ENCODE results near the gene MAN2B2. TPM values are rescaled to one million over a fixed set of nuclear protein-coding genes. Genes with fewer than 3 reads are reported as not detected.

The MAN2B2 gene
- total RNA-seq, 2 donors from 2014 or later, result 33.5 to 40.3 TPM

GRCh38 chr4:6562931-6563901, 11.8 kb upstream of the MAN2B2 start:
- DNase-seq, result peak in 1 of 2 donors; percentile 35
- intact Hi-C loops (cut with DNase I, micrococcal nuclease), result no loop called here
- ATAC-seq, result peak; percentile 46

GRCh38 chr4:6563935-6564645, 10.9 kb upstream of the MAN2B2 start:
- peak; percentile 6 for ATAC-seq
- intact Hi-C loops (cut with DNase I, micrococcal nuclease), result no loop called here
- DNase-seq, result no peak

- intact Hi-C loops (cut with DNase I, micrococcal nuclease), result no loop called here
- DNase-seq (no peak), ATAC-seq (no peak)
Observed at GRCh38 chr4:6565691-6566390, 9.1 kb upstream of the MAN2B2 start.

- ATAC-seq, result no peak
- DNase-seq, result no peak
- intact Hi-C loops (cut with DNase I, micrococcal nuclease), result no loop called here
Observed at GRCh38 chr4:6566391-6567190, 8.4 kb upstream of the MAN2B2 start.

GRCh38 chr4:6567218-6567617, 7.8 kb upstream of the MAN2B2 start:
- DNase-seq, result no peak
- intact Hi-C loops (cut with DNase I, micrococcal nuclease), result no loop called here
- ATAC-seq, result no peak

- intact Hi-C loops (cut with DNase I, micrococcal nuclease), result no loop called here
- no peak for DNase-seq
- ATAC-seq, result no peak
Observed at GRCh38 chr4:6568148-6568547, 6.8 kb upstream of the MAN2B2 start.

- intact Hi-C loops (cut with DNase I, micrococcal nuclease), result no loop called here
- ATAC-seq, result no peak
- DNase-seq, result no peak
Observed at GRCh38 chr4:6568689-6569332, 6.2 kb upstream of the MAN2B2 start.

- no peak for DNase-seq
- intact Hi-C loops (cut with DNase I, micrococcal nuclease), result no loop called here
- no peak for ATAC-seq
Observed at GRCh38 chr4:6571608-6572007, 3.4 kb upstream of the MAN2B2 start.

- no peak for DNase-seq
- ATAC-seq, result no peak
- intact Hi-C loops (cut with DNase I, micrococcal nuclease), result no loop called here
Observed at GRCh38 chr4:6573551-6573950, 1.4 kb upstream of the MAN2B2 start.

GRCh38 chr4:6573986-6574746, 823 bp upstream of the MAN2B2 start:
- ATAC-seq (no peak), DNase-seq (no peak)
- intact Hi-C loops (cut with DNase I, micrococcal nuclease), result no loop called here

- intact Hi-C loops (cut with DNase I, micrococcal nuclease), result no loop called here
- DNase-seq (peak in 1 of 2 donors; percentile 34), ATAC-seq (peak; percentile 16)
Observed at GRCh38 chr4:6575503-6576240, 683 bp downstream of the MAN2B2 start.

- intact Hi-C loops (cut with DNase I, micrococcal nuclease), result no loop called here
Observed at GRCh38 chr4:6576512-6576911, 1.5 kb downstream of the MAN2B2 start.

GRCh38 chr4:6576932-6577331, 1.9 kb downstream of the MAN2B2 start:
- ATAC-seq, result no peak
- intact Hi-C loops (cut with DNase I, micrococcal nuclease), result no loop called here
- no peak for DNase-seq

More at GRCh38 chr4:6576512-6576911, 1.5 kb downstream of the MAN2B2 start:
- ATAC-seq, result no peak
- DNase-seq, result peak; percentile 30 to 35

GRCh38 chr4:6577409-6577808, 2.4 kb downstream of the MAN2B2 start:
- DNase-seq, result no peak
- intact Hi-C loops (cut with DNase I, micrococcal nuclease), result no loop called here
- ATAC-seq, result no peak

- intact Hi-C loops (cut with DNase I, micrococcal nuclease), result no loop called here
- DNase-seq, result no peak
- no peak for ATAC-seq
Observed at GRCh38 chr4:6578221-6578620, 3.2 kb downstream of the MAN2B2 start.

- ATAC-seq (no peak), DNase-seq (no peak)
- intact Hi-C loops (cut with DNase I, micrococcal nuclease), result no loop called here
Observed at GRCh38 chr4:6580353-6580752, 5.4 kb downstream of the MAN2B2 start.

GRCh38 chr4:6581566-6582121, 6.7 kb downstream of the MAN2B2 start:
- DNase-seq, result no peak
- ATAC-seq, result no peak
- intact Hi-C loops (cut with DNase I, micrococcal nuclease), result no loop called here
